Activated CD4-positive, alpha-beta T cell treated with anti-CD3 and anti-CD28 coated beads, Interleukin-2, amount 50 U/mL, for 1 hour (primary cell): ENCODE results near the gene DHX35.

Experiments used
- DNase-seq: peaks from one replicate; pipeline ENCODE4 v3.0.0-alpha.2; 2020

DHX35 gene

DNA sequence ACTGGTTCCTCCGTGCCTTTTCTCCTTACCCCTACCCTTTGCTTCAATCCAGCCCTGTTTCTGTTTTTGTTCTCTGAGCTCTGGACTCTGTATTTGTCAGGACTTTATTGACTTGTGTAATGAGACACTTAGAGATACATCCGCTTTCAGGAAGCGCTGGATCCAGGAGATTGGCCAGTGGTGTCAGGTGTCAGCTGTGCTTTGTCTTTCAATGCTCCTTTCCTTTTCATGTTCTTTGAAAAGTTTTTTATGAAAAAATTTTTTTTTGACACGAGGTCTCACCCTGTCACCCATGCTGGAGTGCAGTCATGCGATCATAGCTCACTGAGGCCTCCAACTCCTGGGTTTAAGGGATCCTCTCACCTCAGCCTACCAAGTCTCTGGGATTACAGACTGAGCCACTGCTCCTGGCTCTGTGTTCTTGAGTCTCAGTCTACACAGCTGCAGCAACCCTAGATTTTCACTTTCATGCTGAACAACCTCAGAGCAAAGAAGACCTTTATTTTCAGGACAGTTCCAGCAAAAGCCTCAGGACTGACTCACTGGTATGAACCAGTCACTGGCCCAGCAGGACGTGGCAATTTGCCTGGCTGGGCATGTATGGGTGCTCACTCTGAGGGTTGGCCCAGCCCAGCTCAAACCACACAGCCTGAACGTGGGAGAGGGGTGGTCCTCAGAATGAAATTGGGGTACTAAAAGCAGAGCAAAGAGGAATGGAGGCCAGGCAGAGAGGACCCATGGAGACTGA lies 108.5 kb downstream of the DHX35 start:
- DNase-seq, result no peak

DNA sequence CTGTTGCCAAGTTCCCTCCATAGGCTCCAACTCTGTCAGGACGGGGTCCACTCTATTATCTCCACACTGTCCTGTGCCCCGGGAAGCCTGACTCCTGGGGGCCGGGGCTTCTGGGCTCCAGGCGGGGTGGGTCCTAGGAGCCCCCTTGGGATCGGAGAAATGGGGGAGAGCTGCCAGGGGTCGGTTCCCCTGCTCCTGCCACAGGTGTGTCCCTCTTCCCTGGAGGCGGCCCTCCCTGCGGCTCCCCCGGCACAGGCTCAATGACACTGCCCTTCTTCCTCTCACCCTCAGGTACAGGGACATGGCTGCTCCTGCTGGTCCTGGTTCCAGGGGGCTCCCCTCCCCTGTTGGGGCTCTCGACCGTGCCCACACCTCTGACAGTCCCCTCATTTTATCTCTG lies 110.0 kb downstream of the DHX35 start:
- DNase-seq, result no peak

DNA sequence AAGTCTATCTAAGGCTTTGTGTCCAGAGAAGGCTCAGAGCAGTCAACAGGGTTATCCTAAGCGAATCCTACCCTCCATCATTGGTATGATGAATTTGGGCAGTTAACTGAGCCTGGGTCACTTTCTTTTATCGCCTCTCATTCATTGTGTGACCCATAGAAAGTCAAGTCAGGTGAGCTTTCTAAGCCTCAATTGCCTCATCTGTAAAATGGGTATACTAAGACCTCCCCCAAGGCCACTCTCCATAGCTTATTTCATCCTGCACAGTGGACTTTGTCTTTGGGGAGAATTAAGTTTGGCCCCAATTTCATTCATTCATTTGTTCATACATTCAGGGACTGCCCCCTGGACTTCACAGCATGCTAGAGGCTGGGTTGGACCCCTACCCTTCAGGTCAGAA lies 110.5 kb downstream of the DHX35 start:
- no peak for DNase-seq

DNA sequence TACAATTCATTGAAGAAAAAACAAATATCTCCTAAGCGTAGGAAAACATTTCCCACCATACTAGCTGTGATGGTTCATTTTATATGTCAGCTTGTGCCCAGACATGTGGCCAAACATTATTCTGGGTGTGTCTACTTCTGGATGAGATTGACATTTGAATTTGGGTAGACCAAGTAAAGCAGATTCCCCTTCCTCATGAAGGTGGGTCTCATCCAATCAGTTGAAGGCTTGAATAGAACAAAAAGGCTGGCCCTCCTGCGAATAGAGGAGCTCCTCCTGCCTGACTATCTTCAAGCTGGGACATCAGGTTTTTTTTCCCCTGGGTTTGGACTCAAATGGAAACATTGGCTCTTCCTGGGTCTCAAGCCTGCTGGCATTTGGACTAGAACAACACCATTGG lies 113.6 kb downstream of the DHX35 start:
- no peak for DNase-seq

DNA sequence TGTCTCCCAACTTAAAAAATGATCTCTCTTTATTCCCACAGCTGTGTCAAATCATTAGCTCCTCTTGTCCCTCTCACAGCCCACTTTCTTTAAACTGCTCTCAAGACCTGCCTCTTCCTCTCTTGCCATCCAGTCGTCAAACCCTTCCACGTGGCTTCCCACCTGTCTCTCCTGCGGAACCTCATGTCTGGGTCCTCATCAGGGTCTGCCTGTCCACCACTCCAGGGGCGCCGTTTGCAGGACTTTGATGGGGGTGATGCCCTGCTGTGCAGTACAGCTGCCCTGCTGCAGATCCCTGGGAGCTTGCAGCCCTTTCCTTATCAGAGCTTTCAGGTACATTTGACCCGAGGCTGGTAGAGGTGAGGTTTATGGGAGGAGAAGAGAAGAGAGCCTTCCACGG lies 114.8 kb downstream of the DHX35 start:
- DNase-seq, result no peak

DNA sequence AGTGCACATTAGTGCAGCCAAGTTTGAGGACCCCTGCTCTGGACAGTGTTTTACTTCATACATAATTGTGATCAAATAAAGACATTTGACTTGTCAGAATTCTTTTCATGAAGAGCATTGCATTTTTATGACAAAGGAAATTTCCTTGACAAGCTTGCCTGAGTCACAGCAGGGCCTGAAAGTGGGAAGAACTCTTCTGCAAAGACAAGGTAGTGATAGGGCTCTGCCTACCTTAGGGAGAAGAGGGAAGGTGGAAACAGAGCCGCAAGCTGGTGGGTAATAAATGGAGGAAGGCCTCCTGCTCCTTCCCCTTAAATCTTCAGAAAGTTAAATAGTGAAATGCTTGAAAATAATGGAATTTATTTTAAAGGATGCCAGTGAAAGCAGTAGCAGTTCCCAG lies 118.2 kb downstream of the DHX35 start:
- DNase-seq, result no peak

DNA sequence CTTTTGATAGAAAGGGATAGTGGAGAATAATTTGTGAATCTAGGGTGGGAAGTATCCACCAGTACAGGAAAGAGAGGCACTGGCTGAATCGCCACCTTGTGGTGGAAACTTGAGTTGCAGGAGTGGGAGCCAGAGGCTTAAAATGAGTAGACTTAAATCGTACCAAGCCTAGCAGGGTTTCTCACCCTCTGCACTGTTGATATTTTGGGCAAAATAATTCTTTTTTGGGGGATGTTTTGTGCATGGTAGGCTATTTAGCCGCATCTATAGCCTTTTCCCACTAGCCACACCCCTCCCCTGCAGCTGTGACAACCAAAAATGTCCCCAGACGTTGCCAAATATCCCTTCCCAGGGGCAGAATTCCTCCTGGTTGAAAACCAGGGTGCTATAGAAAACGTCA lies 119.1 kb downstream of the DHX35 start:
- DNase-seq, result peak; percentile 81

DNA sequence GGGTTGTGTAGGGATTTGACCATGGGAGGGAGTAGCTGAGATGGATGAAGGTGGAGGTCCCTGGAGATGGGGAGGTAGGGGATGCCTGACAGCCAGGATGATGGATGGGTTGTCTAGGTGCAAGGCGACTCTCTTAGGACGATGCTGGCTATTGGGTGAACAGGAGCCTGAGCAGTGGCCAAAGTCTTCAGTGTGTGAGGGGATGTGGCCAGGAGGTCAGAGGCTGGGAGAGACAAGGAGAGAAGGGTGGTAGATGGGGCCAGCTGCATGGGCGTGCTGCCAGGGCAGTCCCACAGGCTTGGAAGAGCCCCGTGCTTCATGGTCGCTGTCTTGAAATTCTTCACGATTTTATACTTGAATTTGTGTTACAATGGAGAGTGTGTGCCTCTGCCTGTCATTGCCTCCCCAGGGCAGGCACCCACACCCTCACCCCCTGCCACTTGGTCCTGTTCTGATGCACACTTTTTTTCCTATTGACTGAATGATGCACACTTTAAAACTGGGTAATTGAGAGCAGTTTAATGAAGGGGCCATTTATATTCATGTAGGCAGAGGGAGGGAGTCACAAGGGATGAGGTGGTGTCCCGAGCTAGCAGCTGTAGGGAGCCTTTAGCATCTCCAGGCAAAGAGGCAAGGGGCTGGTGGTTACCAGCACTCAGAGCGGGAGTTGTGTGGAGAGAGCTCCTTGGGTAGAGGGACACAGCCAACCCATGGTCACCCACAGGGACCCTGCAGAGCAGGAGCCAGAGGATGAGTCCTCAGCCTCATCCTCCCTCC lies 120.7 kb downstream of the DHX35 start:
- DNase-seq, result no peak

DNA sequence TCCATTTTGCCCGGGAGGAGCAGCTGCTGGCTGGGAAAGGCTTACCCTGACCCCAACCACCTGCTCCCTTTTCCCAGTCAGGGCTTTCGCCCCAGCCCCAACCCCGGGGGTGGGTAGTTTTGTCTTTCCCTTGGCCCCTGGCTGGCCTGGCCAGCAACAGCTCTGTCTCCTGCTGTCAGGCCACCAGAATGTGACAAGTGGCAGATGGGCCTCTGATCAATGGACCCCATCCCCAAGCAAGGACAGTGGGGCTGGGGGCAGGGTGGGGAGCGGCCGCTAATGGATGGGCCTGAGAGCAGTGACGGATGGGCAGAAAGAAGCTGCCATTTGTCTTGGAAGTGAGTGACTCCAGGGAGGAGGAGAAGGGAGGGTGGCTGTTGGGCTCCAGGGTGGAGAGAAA lies 121.6 kb downstream of the DHX35 start:
- no peak for DNase-seq

DNA sequence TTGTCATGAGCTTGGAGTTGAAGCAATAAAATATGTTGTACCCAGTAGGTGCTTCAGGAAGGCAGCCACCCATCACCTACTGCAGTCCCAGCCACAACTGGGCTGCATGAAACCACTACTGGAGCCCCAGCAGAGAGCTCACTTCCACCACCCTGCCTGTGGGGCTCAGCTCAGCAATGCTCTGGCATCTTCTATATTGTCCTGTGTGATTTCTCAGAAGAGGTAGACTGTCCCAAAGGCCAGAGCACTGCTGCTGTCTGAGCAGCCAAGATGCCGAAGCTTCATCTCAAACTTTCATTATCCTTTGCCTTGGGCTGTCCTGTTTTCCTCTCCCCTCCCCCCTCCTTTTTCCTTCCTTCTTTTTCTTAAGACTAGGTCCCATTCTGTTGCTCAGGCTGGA lies 126.9 kb downstream of the DHX35 start:
- DNase-seq, result no peak
